GM19467 (cell line): ENCODE data around the gene TRIM33.
"Not testable (repeated sequence)": the region's sequence is repeated elsewhere in the genome, so short reads cannot be mapped to it uniquely, and the experiment has no call there.

Experiments
- ATAC-seq: cut with Tn5 transposase; IDR thresholded peaks from one replicate; pipeline ENCODE4 v1.9.1; 2021; ENCODE audit warnings: mild to moderate bottlenecking, moderate library complexity; ENCODE audit not compliant: unreplicated experiment

TRIM33 gene

DNA sequence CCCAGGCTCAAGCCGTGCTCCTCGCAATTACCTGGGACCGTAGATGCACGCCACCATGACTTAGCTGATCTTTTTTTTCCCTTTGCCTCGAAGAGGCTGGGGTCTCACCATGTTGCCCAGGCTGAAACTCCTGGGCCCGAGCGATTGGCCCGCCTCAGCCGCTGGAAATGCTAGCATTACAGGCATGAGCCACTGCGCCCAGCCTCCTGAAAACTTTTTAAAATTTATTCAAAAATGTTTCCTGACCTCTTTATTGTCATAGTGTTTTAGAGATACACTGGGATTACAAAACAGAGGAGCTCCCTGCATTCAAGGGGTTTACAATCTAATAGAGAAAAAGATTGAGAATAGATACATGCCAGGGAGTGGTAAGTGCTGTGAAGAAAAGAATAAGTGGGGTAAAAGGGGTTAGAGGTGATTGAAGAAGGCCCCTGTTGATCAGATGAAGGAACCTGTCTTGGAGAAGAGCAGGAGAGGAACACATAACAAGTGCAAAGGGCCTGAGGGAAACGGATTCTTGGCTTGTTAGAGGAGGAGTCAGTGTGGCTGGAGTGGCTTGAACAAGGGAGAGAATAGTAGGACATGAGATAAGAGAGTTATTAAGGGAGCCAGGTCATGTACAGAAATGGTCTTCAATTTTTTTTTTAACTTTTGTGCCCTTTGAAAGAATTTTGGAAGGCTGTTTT is 1.7 kb upstream of the TRIM33 start:
- no peak for ATAC-seq

DNA sequence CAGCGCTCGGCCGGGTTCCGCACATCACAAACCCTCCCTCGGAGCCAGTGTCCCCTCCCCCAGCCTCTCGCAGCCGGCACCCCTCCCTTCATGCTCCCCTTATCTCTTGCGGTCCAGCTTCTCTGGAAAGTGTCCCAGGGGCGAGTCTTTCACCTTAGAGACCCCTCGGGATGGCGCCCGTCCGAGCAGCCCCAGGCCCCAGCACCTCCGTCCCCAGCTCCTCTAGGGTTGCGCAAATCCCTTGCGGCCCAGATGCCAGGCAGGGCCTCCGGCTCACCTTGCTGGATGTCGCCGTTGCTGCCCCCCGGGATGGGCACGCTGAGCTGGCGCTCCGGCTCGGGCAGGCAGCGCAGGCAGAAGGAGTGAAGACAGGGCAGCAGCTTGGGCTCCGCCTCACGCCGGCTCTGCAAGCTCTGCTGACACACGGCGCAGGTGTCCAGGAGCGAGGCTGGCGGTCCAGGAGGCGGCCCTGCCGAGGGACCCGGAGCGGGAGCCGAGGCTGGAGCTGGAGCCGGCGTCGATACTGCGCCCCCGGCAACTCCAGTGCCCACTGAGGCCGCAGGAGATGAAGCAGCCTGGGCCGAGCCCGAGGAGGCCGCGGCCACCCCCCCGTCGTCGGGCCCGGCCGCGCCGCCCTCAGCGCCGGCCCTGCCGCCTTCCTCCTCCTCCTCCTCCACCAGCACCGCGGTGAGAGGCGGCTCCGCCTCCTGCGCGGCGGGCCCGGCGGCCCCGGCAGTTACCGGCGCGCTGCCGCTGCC is 550 bp downstream of the TRIM33 start:
- ATAC-seq = peak; percentile 52

DNA sequence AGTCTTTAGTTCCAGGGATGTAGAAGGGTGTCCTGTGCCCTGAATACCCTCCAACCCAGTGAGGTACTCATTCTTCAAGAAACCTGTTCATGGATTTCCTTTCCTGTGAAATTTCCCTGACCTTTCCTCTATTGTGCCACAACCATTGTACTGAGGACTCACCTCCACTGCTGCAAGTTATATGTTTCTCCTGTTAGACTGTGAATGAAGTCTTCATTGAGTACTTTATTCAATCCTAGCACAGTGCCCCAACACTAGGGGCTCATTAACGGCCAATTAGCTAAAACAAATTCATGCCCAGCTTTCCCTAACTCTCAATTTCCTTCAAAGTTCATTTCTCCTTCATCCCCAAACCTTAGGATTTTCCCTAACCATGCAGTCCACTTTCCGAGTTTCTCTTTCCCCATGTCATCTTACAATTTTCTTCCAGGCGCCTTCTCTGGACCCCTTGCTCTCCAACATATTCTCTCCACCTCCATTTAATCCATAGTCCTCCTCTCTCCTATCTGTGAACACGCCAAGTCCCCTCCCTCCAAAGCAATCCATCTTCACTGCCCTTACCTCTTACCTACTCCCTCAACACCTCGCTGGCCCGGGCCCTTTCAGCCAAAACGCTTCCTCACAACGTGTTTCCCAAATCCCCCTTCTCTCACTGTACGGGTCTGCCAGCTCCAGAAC is 1.3 kb downstream of the TRIM33 start:
- no peak for ATAC-seq

DNA sequence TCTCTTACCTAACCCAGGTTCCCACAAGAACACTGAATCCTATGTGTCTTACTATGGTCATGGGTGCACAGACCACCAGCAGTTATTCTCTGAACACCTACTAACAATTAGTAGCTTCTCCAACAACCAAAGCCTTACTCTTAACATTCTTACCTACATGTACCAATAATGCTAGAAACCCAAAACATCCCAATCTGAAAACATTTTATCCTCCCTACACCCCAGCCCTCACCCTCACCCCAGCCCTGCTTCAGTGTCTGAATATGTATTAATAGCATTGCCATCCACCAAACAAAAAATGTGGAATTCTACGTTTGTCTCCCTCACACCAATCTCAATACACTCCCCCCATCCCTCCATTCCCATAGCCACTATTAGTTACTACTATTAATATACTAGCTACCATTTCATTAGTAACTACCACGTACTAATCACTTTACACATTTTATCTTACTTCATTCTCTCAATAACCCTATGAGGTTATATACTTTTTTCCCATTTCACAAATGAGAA is 2.6 kb downstream of the TRIM33 start:
- ATAC-seq = no peak

DNA sequence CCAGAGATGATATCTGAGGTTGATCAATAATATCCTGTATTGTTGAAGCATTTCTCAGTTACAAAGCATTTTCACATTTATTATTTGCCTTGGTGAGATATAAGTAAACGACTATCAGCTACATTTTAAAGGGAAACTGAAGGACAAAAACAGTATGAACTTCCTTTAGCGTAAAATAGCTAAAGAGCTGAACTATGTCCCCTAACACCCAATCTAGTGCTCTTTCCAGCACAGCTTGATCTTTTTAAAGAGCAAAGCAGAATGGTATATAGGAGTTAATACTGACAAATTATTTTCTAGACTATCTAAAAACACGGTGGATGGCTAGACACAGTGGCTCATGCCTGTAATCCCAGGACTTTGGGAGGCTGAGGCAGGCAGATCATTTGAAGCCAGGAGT is 3.5 kb downstream of the TRIM33 start:
- no peak for ATAC-seq

DNA sequence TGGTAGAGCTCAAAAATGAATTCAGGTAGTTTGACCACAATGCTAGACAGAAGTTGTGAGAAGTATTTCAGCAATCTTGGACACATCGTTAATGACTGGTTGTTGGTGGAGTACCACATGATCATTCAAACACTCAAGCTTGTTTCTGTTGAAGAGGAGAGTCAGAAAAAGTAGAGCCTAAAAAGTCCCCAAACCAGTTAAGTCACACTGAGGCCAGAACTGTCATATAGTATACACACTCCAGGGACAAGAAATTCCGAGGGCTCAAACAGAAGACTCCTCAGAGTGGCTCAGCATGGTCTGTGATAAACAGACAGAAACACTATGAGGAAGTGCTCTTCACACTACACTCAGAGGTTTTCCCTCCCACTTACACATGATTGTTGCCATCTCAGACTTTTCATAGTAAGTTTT is 5.8 kb downstream of the TRIM33 start:
- no peak for ATAC-seq

DNA sequence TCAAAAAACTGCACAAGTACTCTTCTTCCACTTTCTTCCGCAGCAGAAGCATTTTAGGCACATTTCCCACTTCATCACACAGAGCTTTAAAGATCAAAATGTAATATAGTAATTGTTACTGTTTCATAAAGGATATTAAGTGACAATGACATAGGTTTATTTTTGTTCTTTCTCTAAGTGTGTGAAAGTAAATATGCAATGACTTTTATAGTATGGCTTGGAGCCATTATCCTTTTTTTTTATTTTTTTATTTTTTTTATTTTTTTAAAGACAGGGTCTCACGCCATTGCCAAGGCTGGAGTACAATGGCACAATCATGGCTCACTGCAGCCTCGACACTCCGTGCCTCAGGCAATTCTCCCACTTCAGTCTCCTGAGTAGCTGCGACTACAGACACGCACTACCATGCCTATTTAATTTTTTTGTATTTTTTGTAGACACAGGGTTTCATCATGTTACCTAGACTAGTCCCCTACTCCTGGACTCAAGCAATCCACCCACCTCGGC is 7.0 kb downstream of the TRIM33 start:
- no peak for ATAC-seq

DNA sequence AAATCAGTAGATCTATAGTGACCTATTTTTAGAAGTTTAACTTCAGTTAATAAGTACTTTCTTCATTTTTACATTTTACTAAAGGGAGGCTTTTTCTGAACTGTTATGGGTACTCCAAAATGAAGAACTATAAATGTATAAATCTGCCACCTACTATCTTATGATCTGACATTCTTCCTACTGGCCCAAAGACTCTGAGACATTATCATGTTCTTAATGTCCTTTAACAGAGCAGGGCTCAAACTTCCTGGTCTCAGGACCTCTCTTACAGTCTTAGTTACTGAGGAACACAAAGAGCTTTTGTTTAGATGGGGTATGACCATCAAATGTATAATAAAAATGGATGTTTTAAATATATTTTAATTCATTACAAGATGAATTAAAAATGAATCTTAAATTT is 8.9 kb downstream of the TRIM33 start:
- ATAC-seq = no peak

DNA sequence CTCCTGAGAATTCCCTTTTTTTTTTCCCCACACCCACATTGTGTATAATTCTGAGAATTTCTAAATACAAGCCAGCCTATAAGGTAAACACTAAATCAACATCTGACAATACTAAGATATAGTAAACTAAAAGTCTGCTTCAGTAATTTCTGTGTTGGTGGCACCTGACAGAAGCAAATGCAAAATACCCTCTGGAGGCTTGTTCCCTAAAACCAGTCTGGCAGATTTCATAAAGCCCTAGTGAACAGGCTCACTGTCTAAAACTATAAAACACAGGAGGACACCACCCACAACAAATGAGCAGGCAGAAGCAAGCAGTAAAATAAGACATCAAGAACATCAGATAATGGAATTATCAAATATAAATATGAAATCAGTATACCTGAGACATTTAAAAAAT is 11.5 kb downstream of the TRIM33 start:
- no peak for ATAC-seq

DNA sequence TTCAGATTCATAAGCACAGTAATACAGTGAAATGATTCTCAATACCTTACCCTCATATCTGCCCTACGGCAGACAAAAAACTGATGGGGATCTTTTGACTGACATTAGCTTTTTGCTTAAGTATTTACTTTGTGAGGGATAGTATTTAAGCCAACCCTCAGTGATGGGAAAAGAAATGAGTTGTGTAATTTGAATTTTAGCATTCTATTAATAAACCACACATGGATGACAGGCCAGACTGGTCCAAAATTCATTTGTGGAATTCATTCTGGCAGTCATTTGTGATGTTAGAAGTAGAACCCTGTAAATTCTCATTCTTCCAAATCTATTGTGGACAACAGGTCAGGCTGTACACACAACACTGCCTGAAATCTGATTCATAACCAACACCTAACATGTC is 14.9 kb downstream of the TRIM33 start:
- no peak for ATAC-seq

DNA sequence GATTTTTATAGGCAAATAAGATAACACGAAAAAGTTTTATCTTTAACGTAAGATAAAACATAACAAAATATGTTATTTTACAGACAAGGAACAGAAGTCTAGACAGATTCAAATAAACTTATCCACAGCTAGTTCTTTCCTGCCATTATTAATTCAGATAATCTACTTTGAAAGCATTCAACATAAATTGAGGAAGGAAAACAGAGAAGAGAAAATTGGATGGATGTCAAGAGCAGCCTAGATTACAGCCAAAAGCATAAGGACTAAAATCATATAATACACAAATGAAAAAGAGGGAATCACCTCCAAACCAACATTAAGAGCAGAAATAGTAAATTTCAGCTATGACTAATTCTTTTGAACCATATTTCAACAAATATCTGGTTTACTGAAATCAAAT is 15.5 kb downstream of the TRIM33 start:
- ATAC-seq = no peak

DNA sequence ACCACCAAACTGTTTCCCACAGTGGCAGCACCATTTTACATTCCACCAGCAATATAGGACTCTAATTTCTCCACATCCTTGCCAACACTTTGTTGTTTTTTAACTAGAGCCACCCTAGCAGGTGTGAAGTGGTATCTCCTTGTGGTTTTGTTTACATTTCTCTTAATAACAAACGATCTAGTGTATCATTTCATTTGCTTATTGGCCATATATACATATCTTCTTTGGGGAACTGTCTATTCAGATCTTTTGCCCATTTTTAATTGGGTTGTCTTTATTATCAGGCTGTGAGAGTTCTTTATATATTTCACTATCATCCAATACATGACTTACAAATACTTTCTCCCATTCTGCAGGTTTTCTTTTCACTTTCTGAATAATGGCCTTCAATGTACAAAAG is 18.0 kb downstream of the TRIM33 start:
- no peak for ATAC-seq

DNA sequence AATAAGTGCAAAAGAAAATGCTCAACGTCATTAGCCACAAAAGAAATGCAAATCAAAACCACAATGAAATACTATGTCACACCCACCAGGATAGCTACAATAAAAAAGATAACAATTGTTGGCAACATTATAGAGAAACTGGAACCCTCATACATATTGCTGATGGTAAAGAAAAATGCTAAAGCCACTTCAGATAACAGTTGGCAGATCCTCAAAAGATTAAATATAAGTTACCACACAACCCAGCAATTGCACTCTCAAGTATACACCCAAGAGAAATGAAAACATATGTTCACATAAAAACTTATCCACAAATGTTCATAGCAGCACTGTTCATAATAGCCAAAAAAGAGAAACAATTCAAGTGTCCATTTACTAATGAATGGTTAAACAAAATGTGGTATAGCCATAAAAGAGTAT is 20.7 kb downstream of the TRIM33 start:
- no peak for ATAC-seq

DNA sequence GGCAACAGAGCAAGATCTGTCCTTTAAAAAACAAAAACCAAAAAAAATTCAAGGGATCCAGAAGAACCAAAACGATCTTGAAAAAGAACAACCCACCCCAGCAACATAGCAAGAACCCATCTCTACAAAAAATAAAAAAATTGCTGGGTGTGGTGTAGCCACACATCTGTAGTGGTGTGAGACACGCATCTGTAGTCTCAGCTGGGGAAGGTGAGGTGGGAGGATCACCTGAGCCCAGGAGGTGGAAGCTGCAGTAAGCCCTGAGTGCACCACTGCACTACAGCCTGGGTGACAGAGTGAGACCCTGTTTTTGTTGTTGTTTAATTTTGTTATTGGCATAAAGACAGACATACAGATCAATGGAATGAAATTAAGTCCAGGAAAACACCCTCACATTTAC is 22.3 kb downstream of the TRIM33 start:
- no peak for ATAC-seq

DNA sequence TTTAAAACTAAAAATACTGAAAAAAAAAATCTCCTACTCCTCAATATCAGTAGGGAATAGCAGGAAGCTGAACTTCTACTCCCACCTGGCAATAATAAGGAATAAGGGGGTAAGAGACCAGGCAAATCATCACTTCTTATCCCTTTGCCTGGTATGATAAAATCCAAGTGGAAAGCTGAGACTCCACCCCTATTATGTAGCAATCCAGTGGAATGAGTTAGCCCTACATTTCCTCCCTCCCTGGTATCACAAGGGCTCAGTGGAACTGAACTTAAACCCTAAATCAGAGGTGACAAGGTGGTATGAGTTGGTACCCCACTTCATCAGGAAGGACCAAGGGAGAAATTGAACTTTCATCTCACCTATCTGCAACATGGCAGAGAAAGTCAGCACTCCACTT is 25.7 kb downstream of the TRIM33 start:
- no peak for ATAC-seq

DNA sequence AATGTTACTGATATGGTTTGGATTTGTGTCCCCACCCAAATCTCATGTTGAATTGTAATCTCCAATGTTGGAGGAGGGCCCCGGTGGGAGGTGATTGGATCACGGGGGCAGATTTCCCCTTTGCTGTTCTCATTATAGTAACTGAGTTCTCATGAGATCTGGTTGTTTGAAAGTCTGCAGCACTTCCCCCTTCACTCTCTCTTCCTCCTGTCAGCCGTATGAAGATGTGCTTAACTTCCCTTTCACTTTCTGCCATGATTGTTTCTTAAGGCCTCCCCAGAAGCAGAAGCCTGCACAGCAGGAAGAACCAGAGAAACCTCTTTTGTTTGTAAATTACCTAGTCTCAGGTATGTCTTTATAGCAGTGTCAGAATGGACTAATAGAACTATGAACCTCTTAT is 28.4 kb downstream of the TRIM33 start:
- ATAC-seq = peak; percentile 93

DNA sequence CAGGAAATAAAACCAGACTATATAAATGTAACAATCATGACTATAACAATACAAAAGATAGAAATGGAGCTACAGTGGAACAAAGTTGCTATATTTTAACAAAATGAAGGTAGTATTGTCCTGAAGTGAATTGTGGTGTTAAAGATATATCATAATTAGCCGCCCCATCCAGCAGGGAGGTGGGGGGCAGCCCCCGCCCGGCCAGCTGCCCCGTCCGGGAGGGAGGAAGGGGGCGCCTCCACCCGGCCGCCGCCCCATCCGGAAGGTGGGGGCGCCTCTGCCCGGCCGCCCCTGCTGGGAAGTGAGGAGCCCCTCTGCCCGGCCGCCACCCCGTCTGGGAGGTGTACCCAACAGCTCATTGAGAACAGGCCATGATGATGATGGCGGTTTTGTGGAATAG is 31.4 kb downstream of the TRIM33 start:
- not testable (repeated sequence) for ATAC-seq

DNA sequence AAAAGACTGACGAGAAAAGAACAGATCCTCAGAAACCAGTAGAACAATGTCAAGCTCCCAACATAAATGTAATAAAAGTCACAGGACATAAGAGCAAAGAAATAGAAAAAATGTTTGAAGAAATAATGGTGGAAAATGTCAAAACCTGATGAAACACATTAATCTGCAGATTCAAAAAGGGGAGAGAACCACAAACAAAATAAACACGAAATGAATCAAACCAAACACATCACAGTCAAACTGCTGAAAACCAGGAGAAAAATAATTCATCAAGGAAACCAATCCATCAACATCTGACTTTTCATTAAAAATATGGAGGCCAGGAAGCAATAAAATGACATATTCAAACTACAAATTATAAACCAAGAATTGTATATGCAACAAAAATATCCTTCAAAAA is 31.9 kb downstream of the TRIM33 start:
- no peak for ATAC-seq

DNA sequence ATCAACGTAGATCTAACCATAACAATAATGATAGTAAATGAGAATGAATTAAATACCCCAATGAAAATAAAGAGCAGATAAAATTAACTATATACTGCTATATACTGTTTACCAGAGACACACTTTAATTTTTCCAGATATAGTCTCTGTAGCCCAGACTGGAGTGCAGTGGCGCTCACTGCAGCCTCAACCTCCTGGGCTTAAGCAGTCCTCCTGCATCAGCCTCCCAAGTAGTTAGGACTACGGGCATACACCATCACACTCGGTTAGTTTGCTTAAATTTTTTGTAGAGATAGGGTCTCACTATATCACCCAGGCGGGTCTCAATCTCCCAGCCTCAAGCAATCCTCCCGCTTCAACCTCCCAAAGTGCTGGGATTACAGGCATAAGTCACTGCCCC is 37.2 kb downstream of the TRIM33 start:
- no peak for ATAC-seq

DNA sequence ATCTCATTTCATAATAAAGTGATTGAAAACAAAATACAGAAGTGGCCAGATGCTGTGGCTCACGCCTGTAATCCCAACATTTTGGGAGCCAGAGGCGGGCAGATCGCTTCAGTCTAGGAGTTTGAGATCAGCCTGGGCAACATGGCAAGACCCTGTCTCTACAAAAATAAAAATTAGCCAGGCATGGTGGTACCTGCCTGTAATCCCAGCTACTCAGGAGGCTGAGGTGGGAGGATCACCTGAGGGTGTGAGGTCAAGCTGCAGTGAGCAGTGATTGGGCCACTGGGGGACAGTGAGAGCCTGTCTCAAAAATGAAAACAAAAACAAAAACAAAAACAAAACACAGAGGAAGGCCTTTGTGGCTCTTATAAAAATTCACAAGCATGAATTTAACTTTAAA is 38.6 kb downstream of the TRIM33 start:
- ATAC-seq = no peak

DNA sequence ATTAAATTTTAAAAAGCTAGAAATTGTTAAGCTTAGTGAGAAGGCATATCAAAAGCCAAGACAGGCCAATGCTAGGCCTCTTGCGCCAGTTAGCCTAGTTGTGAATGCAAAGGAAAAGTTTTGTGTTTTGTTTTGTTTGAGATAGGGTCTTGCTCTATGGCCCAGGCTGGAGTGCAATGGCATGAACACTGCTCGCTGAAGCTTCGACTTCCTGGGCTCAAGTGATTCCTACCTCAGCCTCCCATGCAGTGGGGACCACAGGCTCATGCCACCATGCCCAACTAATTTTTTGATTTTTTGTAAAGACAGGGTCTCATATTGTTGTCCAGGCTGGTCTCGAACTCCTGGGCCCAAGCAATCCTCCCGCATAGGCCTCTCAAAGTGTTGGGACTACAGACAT is 40.3 kb downstream of the TRIM33 start:
- ATAC-seq = no peak
